ENCODE data around the gene SLC6A19. TPM values are rescaled to one million over a fixed set of nuclear protein-coding genes. Genes with fewer than 3 reads are reported as not detected.

SLC6A19 gene
- total RNA-seq, 1 donor from 2014 or later = not detected

- Histone ChIP-seq H3K4me1 (peaks cover 8% of the 10 kb centered on the region), H3K4me3 (no peak overlapping the region), H3K27ac (no peak overlapping the region), H3K9me3 (no peaks in the 10 kb centered on the region), H3K27me3 (no peaks in the 10 kb centered on the region), H3K36me3 (no peaks in the 10 kb centered on the region)
- intact Hi-C loops (cut with DNase I) = loop anchor here (10.0 kb wide), 1 partner anchor 245 kb away; no protein-coding TSS in a partner anchor
- TF ChIP-seq POLR2AphosphoS5 (IDR thresholded peaks at IDR 0.05; ENCODE audit: insufficient read depth in 1 of 2, low read depth in 1 of 2) (no peak), POLR2A (IDR thresholded peaks at IDR 0.05) (no peak)
- TF ChIP-seq, protein P1, sequence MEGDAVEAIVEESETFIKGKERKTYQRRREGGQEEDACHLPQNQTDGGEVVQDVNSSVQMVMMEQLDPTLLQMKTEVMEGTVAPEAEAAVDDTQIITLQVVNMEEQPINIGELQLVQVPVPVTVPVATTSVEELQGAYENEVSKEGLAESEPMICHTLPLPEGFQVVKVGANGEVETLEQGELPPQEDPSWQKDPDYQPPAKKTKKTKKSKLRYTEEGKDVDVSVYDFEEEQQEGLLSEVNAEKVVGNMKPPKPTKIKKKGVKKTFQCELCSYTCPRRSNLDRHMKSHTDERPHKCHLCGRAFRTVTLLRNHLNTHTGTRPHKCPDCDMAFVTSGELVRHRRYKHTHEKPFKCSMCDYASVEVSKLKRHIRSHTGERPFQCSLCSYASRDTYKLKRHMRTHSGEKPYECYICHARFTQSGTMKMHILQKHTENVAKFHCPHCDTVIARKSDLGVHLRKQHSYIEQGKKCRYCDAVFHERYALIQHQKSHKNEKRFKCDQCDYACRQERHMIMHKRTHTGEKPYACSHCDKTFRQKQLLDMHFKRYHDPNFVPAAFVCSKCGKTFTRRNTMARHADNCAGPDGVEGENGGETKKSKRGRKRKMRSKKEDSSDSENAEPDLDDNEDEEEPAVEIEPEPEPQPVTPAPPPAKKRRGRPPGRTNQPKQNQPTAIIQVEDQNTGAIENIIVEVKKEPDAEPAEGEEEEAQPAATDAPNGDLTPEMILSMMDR (IDR thresholded peaks at IDR 0.05) = no peak
- DNase-seq (ENCODE audit: extremely low spot score in 2 of 2) = no peak
Measured at GRCh38 chr5:1169211-1170115, 31.9 kb upstream of the SLC6A19 start.

- TF ChIP-seq, protein P1 (IDR thresholded peaks at IDR 0.05) = no peak
- TF ChIP-seq POLR2AphosphoS5 (IDR thresholded peaks at IDR 0.05; ENCODE audit: insufficient read depth in 1 of 2, low read depth in 1 of 2) (no peak), POLR2A (IDR thresholded peaks at IDR 0.05) (no peak)
- Histone ChIP-seq H3K4me3 (no peak overlapping the region), H3K4me1 (peaks cover 8% of the 10 kb centered on the region), H3K9me3 (no peaks in the 10 kb centered on the region), H3K36me3 (no peaks in the 10 kb centered on the region), H3K27ac (no peak overlapping the region), H3K27me3 (no peaks in the 10 kb centered on the region)
- intact Hi-C loops (cut with DNase I) = no loop called here
- DNase-seq (ENCODE audit: extremely low spot score in 2 of 2) = no peak
Measured at GRCh38 chr5:1171340-1171941, 30.0 kb upstream of the SLC6A19 start.

- no peak overlapping the region for H3K4me3 ChIP-seq
- no peaks in the 10 kb centered on the region for H3K27me3 ChIP-seq
- TF ChIP-seq, protein P1 (IDR thresholded peaks at IDR 0.05) = no peak
- TF ChIP-seq POLR2A (IDR thresholded peaks at IDR 0.05) = no peak
- no peaks in the 10 kb centered on the region for H3K36me3 ChIP-seq
- peaks cover 8% of the 10 kb centered on the region for H3K4me1 ChIP-seq
- no peak overlapping the region for H3K27ac ChIP-seq
- no peaks in the 10 kb centered on the region for H3K9me3 ChIP-seq
- no peak for DNase-seq (ENCODE audit: extremely low spot score in 2 of 2)
- intact Hi-C loops (cut with DNase I) = no loop called here
Measured at GRCh38 chr5:1172007-1172581, 29.3 kb upstream of the SLC6A19 start.

DNA sequence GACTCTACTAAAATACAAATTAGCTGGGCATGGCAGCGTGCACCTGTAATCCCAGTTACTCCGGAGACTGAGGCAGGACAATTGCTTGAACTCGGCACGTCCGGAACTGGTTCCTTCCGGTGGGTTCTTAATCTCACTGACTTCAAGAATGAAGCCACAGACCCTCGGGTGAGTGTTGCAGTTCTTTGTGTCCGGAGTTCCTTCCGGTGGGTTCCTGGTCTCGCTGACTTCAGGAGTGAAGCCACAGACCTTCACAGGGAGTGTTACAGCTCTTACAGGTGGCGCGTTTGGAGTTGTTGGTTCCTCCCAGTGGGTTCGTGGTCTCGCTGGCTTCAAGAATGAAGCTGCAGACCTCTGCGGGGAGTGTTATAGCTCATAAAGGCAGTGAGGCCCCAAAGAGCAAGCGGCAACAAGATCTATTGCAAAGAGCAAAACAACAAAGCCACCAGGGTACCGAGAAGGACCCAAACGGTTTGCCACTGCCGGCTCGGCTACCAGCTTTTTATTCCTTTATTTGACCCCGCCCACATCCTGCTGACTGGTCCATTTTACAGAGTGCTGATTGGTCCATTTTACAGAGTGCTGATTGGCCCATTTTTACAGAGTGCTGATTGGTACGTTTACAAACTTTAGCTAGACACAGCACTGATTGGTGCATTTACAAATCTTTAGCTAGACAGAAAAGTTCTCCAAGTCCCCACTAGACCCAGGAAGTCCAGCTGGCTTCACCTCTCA is 28.6 kb upstream of the SLC6A19 start:
- Histone ChIP-seq H3K4me1 (peaks cover 5% of the 10 kb centered on the region), H3K27me3 (no peaks in the 10 kb centered on the region), H3K4me3 (no peak overlapping the region), H3K36me3 (no peaks in the 10 kb centered on the region), H3K27ac (no peak overlapping the region), H3K9me3 (no peaks in the 10 kb centered on the region)
- TF ChIP-seq POLR2AphosphoS5 (IDR thresholded peaks at IDR 0.05; ENCODE audit: insufficient read depth in 1 of 2, low read depth in 1 of 2) = no peak
- TF ChIP-seq, protein P1 (IDR thresholded peaks at IDR 0.05) = no peak
- TF ChIP-seq POLR2A (IDR thresholded peaks at IDR 0.05) = no peak
- no peak for DNase-seq (ENCODE audit: extremely low spot score in 2 of 2)
- intact Hi-C loops (cut with DNase I) = no loop called here
